ENCODE measurements around the gene RUVBL1. TPM values are rescaled to one million over a fixed set of nuclear protein-coding genes. Genes with fewer than 3 reads are reported as not detected.

RUVBL1 gene
- total RNA-seq, 1 donor from 2014 or later: 17.0 TPM

DNA sequence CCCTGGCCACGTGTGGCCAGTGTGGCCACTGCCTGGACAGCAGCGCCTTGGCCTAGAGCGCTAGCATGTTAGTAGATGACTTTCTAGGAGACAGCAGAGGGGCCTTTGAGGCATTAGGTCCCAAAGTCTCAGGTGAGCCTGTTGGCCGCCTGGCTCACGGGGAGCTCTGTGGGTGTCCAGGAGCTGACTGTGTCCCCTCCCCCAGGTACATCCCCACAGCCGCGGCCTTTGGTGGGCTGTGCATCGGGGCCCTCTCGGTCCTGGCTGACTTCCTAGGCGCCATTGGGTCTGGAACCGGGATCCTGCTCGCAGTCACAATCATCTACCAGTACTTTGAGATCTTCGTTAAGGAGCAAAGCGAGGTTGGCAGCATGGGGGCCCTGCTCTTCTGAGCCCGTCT, 54.3 kb downstream of the RUVBL1 start:
- H3K36me3 ChIP-seq: peaks cover 88% of the 10 kb centered on the region
- peak; percentile 51 for DNase-seq

DNA sequence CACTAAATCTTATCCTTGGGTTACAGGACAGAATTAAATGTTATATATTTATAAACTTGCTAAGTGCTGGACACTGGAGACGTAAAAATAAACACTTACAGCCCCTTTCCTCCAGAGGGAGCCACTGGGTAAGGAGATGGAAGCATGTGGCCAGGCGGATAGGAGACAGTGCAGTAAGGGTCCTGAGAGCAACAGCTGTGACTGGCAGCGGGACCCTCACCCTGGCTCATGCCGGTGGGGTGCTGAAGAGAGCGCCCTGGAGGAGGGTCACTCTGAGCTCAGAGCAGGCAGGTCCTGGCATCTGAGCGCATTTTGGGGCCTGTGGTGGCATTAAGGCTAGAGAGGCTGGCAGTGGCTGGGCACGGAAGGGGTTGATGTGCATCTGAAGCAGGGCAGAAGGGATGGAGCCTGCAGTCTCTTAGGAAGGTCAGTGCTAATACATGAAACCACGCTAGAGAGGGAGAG, 55.4 kb downstream of the RUVBL1 start:
- DNase-seq (peak; percentile 55), ATAC-seq (peak; percentile 45)
- intact Hi-C loops (cut with DNase I): no loop called here
- no peaks in the 10 kb centered on the region for H3K9me3 ChIP-seq
- H3K4me1 ChIP-seq: no peaks in the 10 kb centered on the region
- TF ChIP-seq, protein P1, sequence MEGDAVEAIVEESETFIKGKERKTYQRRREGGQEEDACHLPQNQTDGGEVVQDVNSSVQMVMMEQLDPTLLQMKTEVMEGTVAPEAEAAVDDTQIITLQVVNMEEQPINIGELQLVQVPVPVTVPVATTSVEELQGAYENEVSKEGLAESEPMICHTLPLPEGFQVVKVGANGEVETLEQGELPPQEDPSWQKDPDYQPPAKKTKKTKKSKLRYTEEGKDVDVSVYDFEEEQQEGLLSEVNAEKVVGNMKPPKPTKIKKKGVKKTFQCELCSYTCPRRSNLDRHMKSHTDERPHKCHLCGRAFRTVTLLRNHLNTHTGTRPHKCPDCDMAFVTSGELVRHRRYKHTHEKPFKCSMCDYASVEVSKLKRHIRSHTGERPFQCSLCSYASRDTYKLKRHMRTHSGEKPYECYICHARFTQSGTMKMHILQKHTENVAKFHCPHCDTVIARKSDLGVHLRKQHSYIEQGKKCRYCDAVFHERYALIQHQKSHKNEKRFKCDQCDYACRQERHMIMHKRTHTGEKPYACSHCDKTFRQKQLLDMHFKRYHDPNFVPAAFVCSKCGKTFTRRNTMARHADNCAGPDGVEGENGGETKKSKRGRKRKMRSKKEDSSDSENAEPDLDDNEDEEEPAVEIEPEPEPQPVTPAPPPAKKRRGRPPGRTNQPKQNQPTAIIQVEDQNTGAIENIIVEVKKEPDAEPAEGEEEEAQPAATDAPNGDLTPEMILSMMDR (IDR thresholded peaks at IDR 0.05): peak; percentile 52
- peaks cover 99% of the 10 kb centered on the region for H3K36me3 ChIP-seq
- H3K27me3 ChIP-seq: no peaks in the 10 kb centered on the region
- H3K4me3 ChIP-seq: no peak overlapping the region
- no peak overlapping the region for H3K27ac ChIP-seq

More for the DNA sequence above, 54.3 kb downstream of the RUVBL1 start:
- ATAC-seq: no peak
- Histone ChIP-seq H3K4me3 (no peak overlapping the region), H3K27ac (no peak overlapping the region), H3K9me3 (no peaks in the 10 kb centered on the region), H3K4me1 (no peaks in the 10 kb centered on the region), H3K27me3 (no peaks in the 10 kb centered on the region)
- TF ChIP-seq, protein P1 (IDR thresholded peaks at IDR 0.05): no peak
- intact Hi-C loops (cut with DNase I): no loop called here

DNA sequence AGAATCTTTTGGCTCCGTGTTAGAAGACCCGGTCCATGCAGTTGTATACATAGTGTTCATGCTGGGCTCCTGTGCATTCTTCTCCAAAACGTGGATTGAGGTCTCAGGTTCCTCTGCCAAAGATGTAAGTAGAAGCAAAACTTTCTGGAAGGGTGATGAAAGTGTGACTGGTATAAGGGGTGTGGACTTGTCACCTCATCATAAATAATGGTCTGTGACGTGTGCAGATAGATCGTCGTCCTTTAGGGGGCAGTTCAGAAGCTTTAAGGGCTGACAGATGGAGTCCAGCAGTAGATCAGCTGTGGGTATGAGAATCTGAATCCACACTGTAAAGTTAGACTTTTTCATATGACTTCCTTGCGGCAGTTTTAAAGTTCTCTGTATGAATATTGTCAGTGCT, 56.1 kb downstream of the RUVBL1 start:
- no peak overlapping the region for H3K4me3 ChIP-seq
- DNase-seq (no peak), ATAC-seq (no peak)
- H3K27me3 ChIP-seq: no peaks in the 10 kb centered on the region
- TF ChIP-seq, protein P1 (IDR thresholded peaks at IDR 0.05): no peak
- intact Hi-C loops (cut with DNase I): no loop called here
- peaks cover 100% of the 10 kb centered on the region for H3K36me3 ChIP-seq
- H3K4me1 ChIP-seq: no peaks in the 10 kb centered on the region
- no peak overlapping the region for H3K27ac ChIP-seq
- no peaks in the 10 kb centered on the region for H3K9me3 ChIP-seq

DNA sequence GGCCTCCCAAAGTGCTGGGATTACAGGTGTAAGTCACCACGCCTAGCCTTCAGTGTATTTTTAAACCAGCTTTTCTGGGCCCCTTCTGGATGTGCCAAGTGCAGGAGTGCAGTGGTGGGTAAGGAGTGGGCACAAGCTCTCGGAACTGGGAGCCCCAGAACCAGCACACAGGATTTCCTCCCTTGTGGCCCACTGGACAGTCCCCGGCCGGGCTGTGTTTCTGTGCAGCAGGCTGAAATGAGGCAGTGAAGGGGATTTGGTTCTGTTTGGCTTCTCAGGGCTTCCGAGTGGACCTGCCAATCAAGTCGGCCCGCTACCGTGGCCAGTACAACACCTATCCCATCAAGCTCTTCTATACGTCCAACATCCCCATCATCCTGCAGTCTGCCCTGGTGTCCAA, 56.9 kb downstream of the RUVBL1 start:
- intact Hi-C loops (cut with DNase I): no loop called here
- H3K27me3 ChIP-seq: no peaks in the 10 kb centered on the region
- DNase-seq: peak; percentile 42
- TF ChIP-seq, protein P1 (IDR thresholded peaks at IDR 0.05): no peak
- H3K36me3 ChIP-seq: peaks cover 100% of the 10 kb centered on the region
- no peak for ATAC-seq
- no peak overlapping the region for H3K27ac ChIP-seq
- H3K4me1 ChIP-seq: no peaks in the 10 kb centered on the region
- H3K9me3 ChIP-seq: no peaks in the 10 kb centered on the region
- H3K4me3 ChIP-seq: no peak overlapping the region

DNA sequence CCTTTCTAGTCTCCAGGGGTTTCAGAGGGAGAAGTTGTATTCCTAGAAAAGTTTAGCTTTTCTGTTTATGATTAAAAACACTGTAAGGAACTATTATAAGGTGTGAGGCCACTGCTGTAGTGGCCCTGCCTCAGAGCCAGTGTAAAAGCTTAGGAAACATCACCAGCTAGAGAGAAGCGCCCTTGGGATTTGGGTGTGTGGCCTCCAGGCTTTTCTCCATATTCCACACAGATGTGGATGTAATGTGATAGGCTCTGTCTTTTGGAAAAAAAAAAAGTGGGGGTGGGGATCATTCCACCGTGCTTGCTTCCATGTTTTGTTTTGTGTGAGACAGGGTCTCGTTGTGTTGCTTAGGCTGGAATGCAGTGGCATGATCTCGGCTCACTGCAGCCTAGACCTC, 57.5 kb downstream of the RUVBL1 start:
- intact Hi-C loops (cut with DNase I): no loop called here

More for the DNA sequence above, 57.5 kb downstream of the RUVBL1 start:
- no peaks in the 10 kb centered on the region for H3K4me1 ChIP-seq
- no peak overlapping the region for H3K27ac ChIP-seq
- H3K36me3 ChIP-seq: peaks cover 100% of the 10 kb centered on the region
- no peaks in the 10 kb centered on the region for H3K27me3 ChIP-seq
- H3K4me3 ChIP-seq: no peak overlapping the region
- H3K9me3 ChIP-seq: no peaks in the 10 kb centered on the region
- TF ChIP-seq, protein P1 (IDR thresholded peaks at IDR 0.05): no peak
- no peak for DNase-seq
- no peak for ATAC-seq

Data from upper lobe of right lung (tissue), 1 donor.